Endothelial cell of hepatic sinusoid (primary cell): Measurements from ENCODE around the gene HIC2.
"Not testable (repeated sequence)": the region's sequence is repeated elsewhere in the genome, so short reads cannot be mapped to it uniquely, and the experiment has no call there.

Experiments used
- in situ Hi-C: cut with HindIII; loops from 2 replicates; pipeline ENCODE4 v1.10.0; 2017; ENCODE audit warnings: low sequenced_read_pairs

Gene HIC2

GRCh38 chr22:21490556-21490955 is 73.4 kb downstream of the HIC2 start:
- in situ Hi-C loops = not testable (repeated sequence)

GRCh38 chr22:21492271-21492670 is 75.1 kb downstream of the HIC2 start:
- in situ Hi-C loops = not testable (repeated sequence)

- in situ Hi-C loops = not testable (repeated sequence)
These were observed 76.9 kb downstream of the HIC2 start for GRCh38 chr22:21493789-21494782.

GRCh38 chr22:21497984-21498383 is 80.8 kb downstream of the HIC2 start:
- in situ Hi-C loops = not testable (repeated sequence)

- in situ Hi-C loops = not testable (repeated sequence)
These were observed 81.3 kb downstream of the HIC2 start for GRCh38 chr22:21498489-21498888.

- in situ Hi-C loops = not testable (repeated sequence)
These were observed 82.7 kb downstream of the HIC2 start for GRCh38 chr22:21499623-21500506.
